Measurements from ENCODE around the gene MX1.

MX1 gene

DNA sequence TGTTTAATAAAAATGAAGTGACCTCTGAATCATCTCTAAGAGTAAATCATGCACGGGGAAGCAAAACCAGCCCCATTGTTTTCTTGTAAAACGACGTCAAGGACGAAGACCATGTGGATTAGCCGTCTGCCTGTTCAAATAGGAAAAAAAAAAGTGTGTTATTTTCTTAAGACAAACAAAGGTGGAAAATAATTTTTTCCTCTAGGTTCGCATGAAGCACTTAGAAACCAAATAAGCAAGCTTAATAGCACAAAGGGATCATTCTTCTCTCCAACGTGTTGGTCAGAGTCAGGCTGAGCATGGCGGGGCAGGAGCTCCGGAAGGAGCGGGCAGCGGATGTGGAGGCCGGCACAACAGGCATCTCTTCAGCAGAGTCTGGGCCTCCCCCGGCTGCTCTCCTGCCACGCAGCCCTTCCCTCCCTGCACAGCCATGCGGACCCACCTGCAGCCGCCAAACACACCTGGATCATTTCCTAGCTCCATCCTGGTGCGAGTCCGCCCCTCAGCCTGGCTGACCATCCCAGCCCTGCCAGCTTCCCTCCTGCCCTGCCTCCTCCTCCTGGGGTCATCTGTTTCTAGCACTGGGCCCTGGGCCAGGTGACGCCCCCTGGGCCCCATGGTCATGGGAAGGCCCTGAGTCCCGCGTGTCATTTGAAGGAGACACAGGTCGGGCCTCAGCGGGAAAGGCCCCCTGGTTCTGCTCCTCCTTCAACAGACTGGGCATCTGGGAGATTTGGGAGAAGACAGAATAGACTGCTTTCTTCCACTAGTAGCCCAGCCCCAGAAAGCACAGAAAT, 40.2 kb downstream of the MX1 start:
- no peak for DNase-seq

DNA sequence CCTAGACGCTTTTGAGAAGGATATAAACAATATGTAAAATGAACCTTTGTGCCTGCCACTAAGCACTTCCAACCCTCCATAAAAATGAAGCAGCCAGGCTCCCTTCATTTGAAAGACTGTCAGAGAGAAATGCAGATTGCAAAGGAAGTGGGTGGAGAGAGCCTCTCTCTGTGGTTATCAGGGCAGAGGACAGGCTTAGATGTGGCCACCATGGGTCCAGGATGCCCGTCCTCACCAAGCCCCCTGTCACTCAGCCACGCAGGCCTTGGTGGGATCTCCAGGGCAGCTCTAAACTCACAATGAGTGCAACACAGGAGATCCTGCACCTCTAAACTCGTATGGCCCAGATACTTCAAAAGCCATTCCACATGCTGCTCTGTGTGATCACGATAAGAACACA, 44.0 kb downstream of the MX1 start:
- DNase-seq: no peak

DNA sequence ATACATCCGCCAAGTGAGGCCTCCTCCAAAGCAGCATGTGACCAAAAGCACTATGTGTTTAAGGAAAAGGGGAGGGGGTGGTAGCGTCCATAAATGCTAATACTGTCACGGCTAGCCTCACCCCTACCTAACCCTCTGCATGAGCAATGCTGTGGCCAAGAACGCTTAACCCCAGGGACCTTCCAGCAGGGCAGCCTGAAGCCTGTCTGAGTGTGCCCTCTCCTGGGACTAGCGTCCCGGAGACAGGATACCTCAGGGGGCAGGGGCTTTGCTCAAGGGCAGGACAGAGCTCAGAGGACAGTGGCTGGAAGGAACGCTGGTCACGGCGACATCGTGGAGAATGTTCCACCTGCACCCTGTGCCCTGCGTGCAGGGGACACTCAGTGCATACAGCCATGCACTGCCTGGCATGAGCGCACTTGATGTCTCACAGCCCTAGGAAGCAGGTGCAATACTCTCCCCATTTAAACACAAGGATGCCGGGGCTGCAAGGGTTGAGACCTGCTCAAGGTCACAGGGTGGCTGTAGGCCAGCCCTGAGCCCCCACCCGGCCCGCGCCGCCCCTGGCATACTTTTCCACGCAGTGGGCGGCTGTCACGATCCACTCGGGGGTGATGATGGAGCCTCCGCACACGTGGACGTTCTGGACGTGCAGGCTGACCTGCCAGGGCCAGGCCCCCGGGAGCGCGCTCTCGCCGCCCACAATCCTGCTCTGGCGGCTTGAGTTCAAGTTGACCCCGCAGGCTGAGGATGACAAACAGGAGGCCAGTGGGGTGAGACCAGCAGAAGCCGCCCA, 46.9 kb downstream of the MX1 start:
- DNase-seq: no peak

DNA sequence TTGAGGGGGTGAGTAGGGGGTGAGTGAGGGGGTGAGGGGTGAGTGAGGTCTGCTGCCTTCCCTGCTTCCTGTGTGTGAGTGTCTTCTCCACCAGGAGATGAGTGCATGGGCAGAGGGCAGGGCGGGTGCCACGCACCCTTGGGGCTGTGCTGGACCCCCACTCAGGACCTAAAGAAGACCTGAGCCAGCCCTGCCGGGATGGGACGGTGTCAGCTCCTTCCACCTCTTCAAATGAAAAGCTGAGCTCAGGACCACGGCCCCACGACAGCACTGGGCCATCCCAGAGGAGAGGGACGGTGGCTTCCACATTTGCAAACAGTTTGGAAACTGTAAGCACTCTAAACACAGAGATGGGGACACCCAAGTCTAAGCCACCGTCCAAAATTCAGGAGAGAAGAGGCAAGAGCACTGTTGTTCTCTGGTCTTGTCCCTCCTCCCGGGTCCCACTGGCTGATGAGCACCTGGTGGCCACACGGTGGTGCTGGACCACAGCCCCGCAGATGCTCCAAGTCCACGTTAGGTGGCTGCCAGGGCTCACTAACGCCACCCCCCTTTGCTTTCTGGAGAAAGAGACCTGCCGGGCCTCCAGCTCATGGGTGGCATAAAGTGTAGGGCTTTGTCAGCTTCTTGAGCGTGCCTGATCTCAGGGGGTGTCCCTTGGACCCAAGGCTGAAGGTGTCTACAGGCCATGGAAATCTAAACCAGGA, 49.8 kb downstream of the MX1 start:
- DNase-seq: no peak

DNA sequence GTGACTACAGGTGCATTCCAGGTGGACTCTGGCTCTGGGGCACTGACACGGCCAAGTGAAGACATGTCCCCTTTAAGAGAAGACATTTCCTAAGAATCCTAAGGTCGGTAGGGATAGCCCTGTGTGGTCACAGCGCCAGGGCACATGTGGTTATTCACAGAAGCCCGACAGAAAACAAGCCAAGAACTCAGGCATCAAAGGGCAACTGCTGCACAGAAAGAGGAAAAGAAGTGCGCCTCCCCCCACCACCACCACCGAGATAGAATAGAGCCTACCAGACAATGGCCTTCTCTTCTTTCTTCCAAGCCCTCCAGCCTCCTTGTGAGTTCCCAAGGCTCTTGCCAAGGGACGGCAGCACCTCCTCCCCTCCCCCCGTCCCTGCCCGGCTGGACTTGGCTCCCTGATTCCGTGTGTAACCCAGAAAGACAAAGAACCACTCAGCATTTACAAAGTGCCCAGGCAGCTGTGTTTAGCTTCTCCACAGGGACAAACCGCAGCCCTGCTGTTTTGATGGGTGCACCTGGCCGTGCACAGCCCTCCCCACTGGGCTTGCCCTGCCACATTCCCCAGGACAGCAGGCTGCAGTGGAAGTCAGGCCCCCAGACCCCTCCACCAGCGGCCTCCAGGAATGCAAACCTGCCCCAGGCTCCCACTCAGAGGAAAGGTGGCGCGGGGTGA, 51.7 kb downstream of the MX1 start:
- DNase-seq: no peak

DNA sequence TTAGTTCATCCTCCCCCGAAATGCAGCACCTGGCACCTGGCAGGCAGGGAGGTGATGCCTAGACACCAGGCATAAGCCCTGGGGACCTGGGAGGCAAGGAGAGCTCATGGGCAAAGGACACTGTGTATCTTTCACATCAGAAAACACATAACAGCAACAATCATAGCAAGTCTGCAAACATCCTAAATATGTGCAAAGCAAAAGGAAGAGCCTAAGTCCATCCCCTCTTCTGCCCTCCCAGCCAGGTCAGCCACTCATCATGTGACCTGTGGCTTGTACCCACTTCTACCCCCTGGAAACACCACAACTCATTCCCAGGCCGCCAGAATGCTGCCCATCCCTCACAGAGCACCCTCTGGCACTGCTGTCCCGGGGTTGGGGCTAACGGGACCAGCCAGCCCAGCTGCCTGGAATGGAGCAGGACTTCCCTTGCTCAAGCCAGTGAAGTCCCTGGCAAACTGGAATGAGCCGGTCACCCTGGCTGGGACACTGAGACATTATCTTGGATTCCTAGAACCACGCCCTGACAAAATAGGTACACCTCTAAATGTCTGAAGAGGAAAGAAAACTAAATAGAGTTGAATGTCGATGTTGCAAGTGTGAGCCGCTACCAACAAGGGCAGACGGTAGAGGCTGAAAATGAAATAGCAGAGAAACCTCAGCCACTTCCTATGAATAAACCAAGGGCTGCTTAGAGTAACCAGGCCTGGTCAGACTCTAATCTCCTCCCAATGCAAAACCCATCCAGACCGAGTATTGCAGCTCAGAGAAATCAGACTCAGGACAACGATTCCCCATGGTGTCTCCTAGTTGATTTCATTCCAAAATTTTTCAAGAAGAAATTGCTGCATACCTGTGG, 52.5 kb downstream of the MX1 start:
- no peak for DNase-seq

DNA sequence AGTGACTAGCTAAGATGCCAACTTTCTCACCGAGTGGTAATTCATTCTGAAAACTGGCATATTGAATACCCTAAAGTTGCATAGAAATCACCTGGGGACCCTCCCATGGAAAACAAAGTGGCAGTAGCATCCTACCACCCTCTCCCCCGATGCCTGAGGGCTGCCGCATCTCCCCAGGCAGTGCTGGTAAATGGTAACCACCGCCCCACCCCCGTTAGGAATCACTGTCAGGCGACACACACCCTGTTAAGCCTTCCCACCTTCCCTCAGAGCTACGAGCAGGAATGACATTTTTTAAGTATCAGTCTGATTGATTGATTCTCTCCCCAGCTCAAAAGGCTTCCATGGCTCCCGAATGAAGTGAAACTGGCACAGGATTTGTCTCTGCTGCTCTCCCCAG, 53.6 kb downstream of the MX1 start:
- no peak for DNase-seq

DNA sequence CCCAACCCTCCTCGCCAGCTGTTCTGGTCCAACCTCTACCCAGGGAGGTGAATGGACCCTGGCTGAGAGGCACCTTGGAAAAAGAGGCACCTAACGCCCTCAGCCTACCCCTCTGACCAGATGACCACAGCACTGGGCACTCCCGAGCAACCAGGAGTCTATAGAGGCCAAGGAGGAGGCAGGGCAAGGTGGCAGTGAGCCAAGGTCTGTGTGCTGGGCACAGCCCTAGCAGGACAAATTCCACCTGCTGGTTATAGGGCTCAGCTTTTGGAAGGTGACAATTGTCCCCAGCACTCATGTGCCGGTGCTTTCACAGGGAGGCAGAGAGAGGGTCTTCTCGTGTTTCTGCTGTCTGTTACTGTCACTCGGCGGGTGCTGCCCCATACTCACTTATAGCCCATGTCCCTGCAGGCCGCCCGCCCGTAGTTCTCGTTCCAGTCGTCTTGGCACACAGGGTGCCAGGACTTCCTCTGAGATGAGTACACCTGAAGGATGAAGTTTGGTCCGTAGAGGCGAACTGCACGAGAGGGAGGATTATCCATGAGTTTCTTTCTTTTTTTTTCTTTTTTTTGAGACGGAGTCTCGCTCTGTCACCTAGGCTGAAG, 54.1 kb downstream of the MX1 start:
- DNase-seq: no peak

DNA sequence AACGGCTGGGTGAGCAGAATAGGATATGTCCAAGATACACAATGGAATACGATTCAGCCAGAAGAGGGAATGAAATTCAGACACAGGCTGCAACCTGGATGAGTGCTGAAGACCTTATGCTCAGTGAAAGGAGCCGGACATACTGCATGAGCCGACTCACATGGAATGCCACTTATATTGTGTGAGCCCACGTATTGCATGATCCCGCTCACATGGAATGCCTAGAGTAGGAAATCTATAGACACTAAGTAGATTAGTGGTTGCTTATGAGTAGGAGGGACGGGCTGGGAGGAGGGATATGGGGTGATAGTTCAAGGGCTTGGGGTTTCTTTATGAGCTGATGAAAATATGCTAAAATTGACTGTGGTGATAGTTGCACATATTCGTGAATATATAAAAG, 55.2 kb downstream of the MX1 start:
- no peak for DNase-seq

DNA sequence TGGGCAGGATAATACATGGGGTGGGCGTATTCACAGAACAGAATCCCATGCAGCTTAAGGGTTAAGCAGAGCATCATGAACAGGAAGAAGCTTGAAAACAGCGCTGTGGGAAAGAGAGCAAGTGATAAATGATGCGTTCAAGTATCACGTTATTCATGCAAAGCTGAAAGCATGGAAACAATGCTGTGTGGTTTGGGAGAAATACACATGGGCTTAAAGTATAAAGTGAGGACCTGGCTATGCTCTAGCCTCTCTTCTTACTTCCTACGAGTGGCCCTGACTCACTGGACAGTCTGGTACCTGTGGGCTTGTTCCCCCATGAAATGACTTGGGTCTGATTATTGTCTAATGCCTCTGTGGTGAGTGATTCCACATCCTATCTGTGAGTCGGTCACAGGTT, 56.3 kb downstream of the MX1 start:
- DNase-seq: no peak

DNA sequence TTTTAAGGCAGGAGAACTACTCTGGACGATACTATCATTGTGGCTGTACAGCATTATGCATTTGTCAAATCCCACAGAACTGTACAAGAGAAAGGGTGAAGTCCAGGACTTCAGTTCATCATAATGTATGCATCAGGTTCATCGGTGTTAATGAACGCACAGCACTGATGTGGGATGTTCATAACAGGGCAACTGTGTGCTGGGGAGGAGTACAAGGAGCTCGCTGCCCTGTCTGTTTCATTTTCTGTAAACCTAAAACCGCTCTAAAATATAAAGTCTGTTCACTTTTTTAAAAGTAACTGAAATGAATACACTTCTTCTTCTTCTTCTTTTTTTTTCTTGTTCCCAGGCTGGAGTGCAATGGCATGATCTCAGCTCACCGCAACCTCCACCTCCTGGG, 56.9 kb downstream of the MX1 start:
- DNase-seq: no peak

DNA sequence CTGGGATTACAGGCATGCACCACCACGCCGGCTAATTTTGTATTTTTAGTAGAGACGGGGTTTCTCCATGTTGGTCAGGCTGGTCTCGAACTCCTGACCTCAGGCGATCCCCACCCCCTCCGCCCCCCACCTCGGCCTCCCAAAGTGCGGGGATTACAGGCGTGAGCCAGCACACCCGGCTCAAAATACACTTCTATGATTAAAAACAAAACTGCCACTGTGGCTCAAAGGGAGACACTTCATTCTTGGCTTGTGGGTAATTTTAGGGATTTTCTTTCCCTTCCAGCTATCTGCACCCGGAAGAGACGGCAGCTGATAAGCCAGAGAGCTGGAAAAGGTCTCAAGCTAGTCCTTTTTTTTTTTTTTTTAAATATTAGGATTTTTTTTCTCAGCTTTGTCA, 57.4 kb downstream of the MX1 start:
- DNase-seq: no peak

DNA sequence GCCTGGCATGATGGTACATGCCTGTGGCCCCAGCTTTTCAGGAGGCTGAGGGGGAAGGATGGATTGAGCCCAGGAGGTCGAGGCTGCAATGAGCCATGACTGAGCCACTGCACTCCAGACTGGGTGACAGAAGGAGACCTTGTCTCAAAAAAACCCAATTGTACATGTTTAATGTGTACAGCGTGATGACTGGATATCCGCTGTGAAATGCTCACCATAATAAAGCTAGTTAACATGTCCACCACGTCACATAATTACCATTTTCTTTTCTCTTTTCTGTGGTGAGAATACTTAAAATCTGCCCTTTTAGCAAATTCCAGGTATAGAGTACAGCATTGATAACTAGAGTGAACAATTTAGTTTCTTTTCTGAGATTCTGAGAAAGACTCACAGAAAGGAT, 57.9 kb downstream of the MX1 start:
- no peak for DNase-seq

DNA sequence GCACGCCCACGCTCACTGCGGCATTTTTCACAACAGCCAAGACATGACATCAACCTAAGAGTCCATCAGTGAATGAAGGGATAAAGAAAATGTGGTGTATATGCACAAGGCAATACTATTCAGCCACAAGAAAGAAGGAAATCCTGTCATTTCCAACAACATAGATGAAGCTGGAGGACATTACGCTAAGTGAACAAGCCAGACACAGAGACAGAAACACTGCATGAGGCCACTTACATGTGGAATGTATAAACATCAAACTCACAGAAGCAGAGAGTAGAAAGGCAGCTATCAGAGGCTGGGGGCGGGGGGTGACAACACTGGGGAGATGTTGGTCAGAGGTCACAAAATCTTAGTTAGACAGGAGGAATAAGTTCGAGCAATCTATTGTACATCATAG, 61.0 kb downstream of the MX1 start:
- DNase-seq: no peak

DNA sequence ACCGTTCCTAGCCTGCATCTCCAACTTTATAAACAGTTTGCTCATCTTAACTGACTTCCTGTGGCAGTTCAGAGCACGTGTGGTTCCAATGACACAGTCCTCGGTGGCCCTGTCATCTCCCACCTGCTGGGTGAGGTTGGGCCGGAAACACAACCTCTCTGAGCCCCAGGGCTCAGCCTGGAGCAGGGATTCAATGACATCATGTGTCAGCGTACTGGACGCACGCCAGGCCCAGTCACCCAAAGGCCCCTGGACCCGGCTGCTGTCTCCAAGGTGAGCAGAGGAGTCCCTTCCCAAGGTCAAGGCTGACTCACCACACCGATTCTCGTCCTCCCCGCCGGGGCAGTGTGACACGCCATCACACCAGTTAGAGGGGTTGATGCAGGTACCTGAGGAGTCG, 62.0 kb downstream of the MX1 start:
- no peak for DNase-seq

DNA sequence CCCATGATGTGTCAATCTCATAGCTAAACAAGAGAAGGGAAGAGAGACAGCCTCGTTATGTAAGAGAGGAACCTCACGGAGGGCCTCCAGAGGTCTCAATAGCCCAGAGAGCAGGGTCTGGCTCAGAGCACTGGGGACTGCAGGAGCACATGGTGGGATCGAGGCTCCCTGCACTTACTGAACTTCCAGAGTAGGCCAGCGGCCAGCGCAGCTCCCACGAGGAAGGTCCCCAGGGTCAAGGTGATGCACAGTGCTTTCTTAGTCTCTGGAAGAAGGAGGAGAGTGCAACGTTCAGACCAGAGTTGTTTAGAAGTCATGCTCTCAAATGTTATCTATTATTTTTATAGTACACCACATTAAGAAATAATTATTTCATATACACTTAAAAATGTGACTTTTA, 63.3 kb downstream of the MX1 start:
- DNase-seq: no peak

DNA sequence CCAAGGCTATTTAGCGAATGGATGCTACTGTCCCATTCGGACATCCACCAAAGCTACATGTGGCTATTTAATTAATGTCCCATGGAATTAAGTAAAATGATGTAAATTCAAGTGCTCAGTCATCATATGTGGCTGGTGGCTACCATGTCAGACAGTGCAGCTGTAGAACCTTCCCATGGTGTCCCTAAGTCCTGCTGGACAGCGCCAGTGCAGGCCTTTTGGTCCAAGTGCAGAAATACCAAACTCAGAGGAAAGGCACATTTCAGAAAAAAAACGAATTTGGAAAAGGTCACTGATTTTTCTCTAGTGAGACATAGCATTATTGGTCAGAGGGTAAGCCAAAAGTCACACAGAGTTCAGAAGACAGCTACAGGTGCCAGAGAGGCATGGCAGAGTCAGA, 64.3 kb downstream of the MX1 start:
- no peak for DNase-seq

DNA sequence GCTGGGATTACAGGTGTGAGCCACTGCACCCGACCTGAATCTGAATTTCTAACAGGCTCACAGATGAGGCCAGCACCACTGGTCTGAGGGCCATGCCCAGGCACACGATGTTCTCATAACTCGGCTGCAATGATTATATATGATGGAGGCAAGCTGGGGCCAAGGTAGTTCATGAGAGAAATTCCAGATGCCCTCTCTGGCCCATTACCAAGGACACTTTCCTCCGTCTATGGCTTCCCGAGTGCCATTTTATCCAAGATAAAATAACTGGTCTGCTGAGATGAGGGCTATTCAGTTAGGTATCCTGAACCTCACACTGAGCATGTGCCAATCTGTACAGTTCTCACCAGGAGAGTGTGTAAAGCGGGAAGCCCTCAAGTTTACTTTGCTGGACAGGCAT, 65.4 kb downstream of the MX1 start:
- DNase-seq: no peak

DNA sequence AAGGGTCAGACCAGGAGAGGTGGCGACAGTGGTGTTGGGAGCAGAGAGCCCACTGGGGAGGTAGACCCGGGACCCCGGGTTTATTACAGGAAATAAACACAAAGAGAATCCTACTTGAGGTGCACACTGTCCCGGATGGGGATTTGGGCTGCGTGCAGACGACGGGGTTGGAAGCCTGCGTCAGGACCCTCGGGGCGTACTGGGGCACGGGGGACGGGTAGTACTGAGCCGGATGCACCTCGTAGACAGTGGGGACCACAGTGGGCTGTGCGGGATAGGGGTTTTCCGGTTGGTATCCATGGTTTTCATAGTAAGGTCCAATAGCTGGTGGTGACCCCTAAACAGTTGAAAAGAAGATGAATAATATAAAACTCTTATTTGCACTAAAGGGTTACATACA, 68.2 kb downstream of the MX1 start:
- no peak for DNase-seq

DNA sequence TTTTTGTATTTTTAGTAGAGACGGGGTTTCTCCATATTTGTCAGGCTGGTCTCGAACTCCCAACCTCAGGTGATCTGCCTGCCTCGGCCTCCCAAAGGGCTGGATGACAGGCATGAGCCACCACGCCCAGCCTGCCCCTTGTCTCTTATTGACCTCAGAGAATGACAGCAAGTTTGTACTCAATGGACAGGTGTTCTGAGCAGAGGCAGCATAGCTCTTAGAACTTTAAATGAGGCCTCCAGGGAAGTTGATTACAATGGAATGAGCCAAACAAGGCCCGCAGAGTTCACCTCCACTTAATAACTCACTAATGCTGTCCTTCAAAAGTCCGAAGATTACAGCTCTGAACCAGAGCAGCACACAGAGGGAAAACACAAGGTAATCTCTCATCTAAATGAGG, 71.0 kb downstream of the MX1 start:
- no peak for DNase-seq

DNA sequence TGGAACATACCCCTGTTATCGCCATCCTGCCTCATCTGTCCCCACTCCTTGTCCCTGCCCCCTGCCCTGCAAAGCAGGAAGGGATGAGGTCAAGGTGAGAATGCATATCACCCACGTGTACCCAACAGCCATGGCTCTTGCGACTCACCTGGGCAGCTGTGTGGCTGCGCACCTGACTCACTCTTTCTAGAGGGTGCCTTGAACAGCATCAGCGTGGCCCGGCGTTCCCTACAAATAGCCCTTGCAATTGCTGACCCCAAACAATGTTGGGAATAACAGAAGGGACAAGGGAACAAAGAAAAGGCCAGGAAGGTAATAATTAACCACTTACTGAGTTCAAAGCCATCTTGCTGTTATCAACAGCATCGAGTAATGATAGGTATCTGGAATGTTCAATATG, 71.7 kb downstream of the MX1 start:
- no peak for DNase-seq

DNA sequence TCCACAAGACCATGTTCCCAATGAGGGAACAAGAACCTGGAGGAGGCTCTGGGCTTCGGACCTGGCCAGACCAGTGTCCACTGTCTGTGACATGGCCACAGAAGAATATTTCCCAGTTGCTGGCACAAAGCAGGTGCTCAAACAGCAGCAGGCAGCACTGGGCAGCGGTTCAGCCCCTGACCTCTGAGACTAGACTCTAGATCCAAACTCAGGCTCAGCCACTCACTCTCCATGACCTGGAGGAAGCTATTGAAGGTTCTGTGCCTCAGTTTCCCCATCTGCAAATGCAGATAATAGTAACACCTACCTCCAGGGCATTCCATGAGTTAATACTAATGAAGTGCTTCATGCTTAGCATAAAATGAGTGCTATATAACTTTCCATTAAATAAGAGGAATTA, 73.9 kb downstream of the MX1 start:
- no peak for DNase-seq

Data from NCI-H748 treated with DMSO at 0.1 percent for 48 hours (cell line).